SK-N-SH treated with all-trans-retinoic acid at 6 μM for 48 hours (cell line): ENCODE measurements around the gene IFT22.
"Not testable (repeated sequence)": the region's sequence is repeated elsewhere in the genome, so short reads cannot be mapped to it uniquely, and the experiment has no call there.

Source experiments
- ATAC-seq: fragments of 200-7000 bp; cut with Tn5 transposase; 3 replicates; pipeline ENCODE4 v1.9.1; 2020; ENCODE audit warnings: mild to moderate bottlenecking, moderate library complexity
- ARNTL ChIP-seq: fragments of 450-650 bp; formaldehyde crosslinking; IDR thresholded peaks from 2 replicates; pipeline ENCODE4 v1.5.0; 2020; ENCODE audit warnings: low read depth, mild to moderate bottlenecking, moderate library complexity, borderline replicate concordance
- BACH2 ChIP-seq: fragments of 250-450 bp; sonication (Bioruptor Pico); IDR thresholded peaks from 2 replicates; pipeline ENCODE4 v1.9.0; 2021; ENCODE audit warnings: mild to moderate bottlenecking, borderline replicate concordance
- CREB5 ChIP-seq: fragments of 250-450 bp; sonication (Bioruptor Pico); IDR thresholded peaks from 2 replicates; pipeline ENCODE4 v1.5.1; 2020; ENCODE audit warnings: low read depth, mild to moderate bottlenecking, moderate library complexity
- CSDC2 ChIP-seq: fragments of 250-450 bp; sonication (Bioruptor Pico); IDR thresholded peaks from 2 replicates; pipeline ENCODE4 v1.5.0; 2020; ENCODE audit warnings: mild to moderate bottlenecking, moderate library complexity
- ESRRG ChIP-seq: fragments of 250-450 bp; sonication (Bioruptor Pico); IDR thresholded peaks from 2 replicates; pipeline ENCODE4 v1.6.1; 2021; ENCODE audit warnings: mild to moderate bottlenecking
- ISL1 ChIP-seq: fragments of 250-450 bp; sonication (Bioruptor Pico); IDR thresholded peaks from 2 replicates; pipeline ENCODE4 v2.1.2; 2022; ENCODE audit warnings: mild to moderate bottlenecking, moderate library complexity
- PATZ1 ChIP-seq: fragments of 250-450 bp; sonication (Bioruptor Pico); IDR thresholded peaks from 2 replicates; pipeline ENCODE4 v1.8.0; 2020; ENCODE audit warnings: mild to moderate bottlenecking, moderate library complexity, borderline replicate concordance
- POU6F1 ChIP-seq: fragments of 250-450 bp; sonication (Bioruptor Pico); IDR thresholded peaks from 2 replicates; pipeline ENCODE4 v1.8.0; 2021; ENCODE audit warnings: low read depth, mild to moderate bottlenecking, moderate library complexity, borderline replicate concordance
- PPARA ChIP-seq: fragments of 250-450 bp; sonication (Bioruptor Pico); IDR thresholded peaks from 2 replicates; pipeline ENCODE4 v1.5.0; 2020; ENCODE audit warnings: mild to moderate bottlenecking, borderline replicate concordance
- TCF4 ChIP-seq: fragments of 250-450 bp; sonication (Bioruptor Pico); IDR thresholded peaks from 2 replicates; pipeline ENCODE4 v1.8.0; 2021; ENCODE audit warnings: mild to moderate bottlenecking, moderate library complexity, borderline replicate concordance
- TSHZ2 ChIP-seq: fragments of 250-450 bp; sonication (Bioruptor Pico); IDR thresholded peaks from 2 replicates; pipeline ENCODE4 v1.5.0; 2020; ENCODE audit warnings: mild to moderate bottlenecking, moderate library complexity
- ZC3H10 ChIP-seq: fragments of 250-450 bp; sonication (Bioruptor Pico); IDR thresholded peaks from 2 replicates; pipeline ENCODE4 v1.5.1; 2021; ENCODE audit warnings: mild to moderate bottlenecking, moderate library complexity
- ZFP3 ChIP-seq: fragments of 250-450 bp; sonication (Bioruptor Pico); IDR thresholded peaks from 2 replicates; pipeline ENCODE4 v1.5.0; 2020; ENCODE audit warnings: mild to moderate bottlenecking, moderate library complexity
- ZFP30 ChIP-seq: fragments of 450-650 bp; formaldehyde crosslinking; IDR thresholded peaks from 2 replicates; pipeline ENCODE4 v1.5.0; 2022; ENCODE audit warnings: mild to moderate bottlenecking, moderate library complexity
- ZNF8 ChIP-seq: fragments of 450-650 bp; formaldehyde crosslinking; IDR thresholded peaks from 2 replicates; pipeline ENCODE4 v1.5.0; 2020; ENCODE audit warnings: mild to moderate bottlenecking, moderate library complexity

IFT22 gene

GRCh38 chr7:101294039-101294831 lies 27.4 kb downstream of the IFT22 start:
- no peak for ATAC-seq
- no peak for TF ChIP-seq ZC3H10 (CRISPR knock-in tag)
- TF ChIP-seq, all 23 proteins: peak for 0

GRCh38 chr7:101293069-101294021 lies 28.3 kb downstream of the IFT22 start:
- not testable (repeated sequence) for ATAC-seq

GRCh38 chr7:101292566-101292965 lies 29.0 kb downstream of the IFT22 start:
- not testable (repeated sequence) for ATAC-seq

- ATAC-seq = peak; percentile 94
Measured at GRCh38 chr7:101290186-101291037, 31.2 kb downstream of the IFT22 start.

GRCh38 chr7:101289687-101290086 lies 31.9 kb downstream of the IFT22 start:
- ATAC-seq = peak; percentile 9; the same call in 2 of the 3 replicates

GRCh38 chr7:101288439-101288838 lies 33.2 kb downstream of the IFT22 start:
- TF ChIP-seq PATZ1 (no peak), TSHZ2 (no peak), CREB5 (no peak)
- TF ChIP-seq, all 23 proteins: peak for 0
- no peak for ATAC-seq

GRCh38 chr7:101287032-101287431 lies 34.6 kb downstream of the IFT22 start:
- TF ChIP-seq ZNF8 (CRISPR knock-in tag) (no peak), ISL1 (no peak), TCF4 (no peak), BACH2 (no peak), PPARA (no peak), ESRRG (no peak), POU6F1 (CRISPR knock-in tag) (no peak), ZFP30 (no peak), ZFP3 (CRISPR knock-in tag) (no peak), ARNTL (CRISPR knock-in tag) (no peak), TSHZ2 (no peak), CSDC2 (CRISPR knock-in tag) (no peak)
- ATAC-seq = no peak

GRCh38 chr7:101285880-101286279 lies 35.7 kb downstream of the IFT22 start:
- not testable (repeated sequence) for ATAC-seq
